T-cell (primary cell): Measurements from ENCODE around the gene ZNF391. TPM values are rescaled to one million over a fixed set of nuclear protein-coding genes. Genes with fewer than 3 reads are reported as not detected.
"Not testable (repeated sequence)": the region's sequence is repeated elsewhere in the genome, so short reads cannot be mapped to it uniquely, and the experiment has no call there.

Source experiments
- ATAC-seq, 4 experiments: fragments of 200-7000 bp in 3 of 4; fragments of 150-1000 bp in 1 of 4; cut with Tn5 transposase; replicated peaks in 1 of 4; 1 replicate in 3 of 4; 2 replicates in 1 of 4; pipeline ENCODE4 v1.10.0; 2021; ENCODE audit warnings: moderate library complexity in 3 of 4, mild to moderate bottlenecking in 2 of 4, moderate number of reproducible peaks in 1 of 4
- CTCF ChIA-PET, 2 donors: fragments of 300-600 bp; sonication (Branson Sonifier 250); formaldehyde crosslinking; loops; one replicate each; lab custom pipeline; 2022; ENCODE audit warnings: antibody characterized with exemption in 2 of 2; lab: Charles Lee
- POLR2A ChIA-PET, 2 donors: fragments of 300-600 bp; sonication (Branson Sonifier 250); formaldehyde crosslinking; loops; one replicate each; lab custom pipeline; 2022; ENCODE audit warnings: antibody characterized with exemption in 2 of 2; lab: Charles Lee
- DNase-seq, 35 experiments: peaks; one replicate each; pipeline versions ENCODE4 v3.0.0 to v3.0.0-alpha.2; 2013 to 2023
- H3K27ac ChIP-seq: one replicate; pipeline ENCODE4 v1.5.1; 2013; ENCODE audit warnings: low read length
- H3K27me3 ChIP-seq, 2 experiments: replicated peaks in 1 of 2; 1 replicate in 1 of 2; 2 replicates in 1 of 2; pipeline versions ENCODE4 v1.6.1 to v1.7.0; 2013; ENCODE audit warnings: low read length in 1 of 2, mixed read lengths in 1 of 2; ENCODE audit not compliant: control insufficient read depth in 2 of 2, insufficient read depth in 2 of 2; ENCODE audit errors: extremely low read depth in 1 of 2
- H3K36me3 ChIP-seq, 2 donors: 1 replicate in 1 of 2; 2 replicates in 1 of 2; pipeline versions ENCODE4 v1.6.1 to v1.7.0; 2013; ENCODE audit warnings: low read length in 1 of 2; ENCODE audit not compliant: control insufficient read depth in 2 of 2, insufficient read depth in 1 of 2; ENCODE audit errors: extremely low read depth in 1 of 2
- H3K4me1 ChIP-seq, 2 experiments: 1 replicate in 1 of 2; 2 replicates in 1 of 2; pipeline versions ENCODE4 v1.6.1 to v1.7.0; 2013; ENCODE audit warnings: low read length in 2 of 2, mixed read lengths in 1 of 2; ENCODE audit not compliant: insufficient read depth in 2 of 2, control insufficient read depth in 1 of 2; ENCODE audit errors: extremely low read depth in 1 of 2
- H3K4me3 ChIP-seq, 2 donors: 1 replicate in 1 of 2; 2 replicates in 1 of 2; pipeline versions ENCODE4 v1.5.1 to v1.7.0; 2013; ENCODE audit warnings: mild to moderate bottlenecking in 2 of 2, low read length in 1 of 2, moderate library complexity in 1 of 2; ENCODE audit not compliant: control insufficient read depth in 1 of 2; ENCODE audit errors: extremely low read depth in 1 of 2
- H3K9me3 ChIP-seq: 2 replicates; pipeline ENCODE4 v1.7.0; 2013
- H3K27ac Mint-ChIP-seq, 2 donors: one replicate each; pipeline ENCODE4 v1.8.0; 2020 to 2021; ENCODE audit warnings: mild to moderate bottlenecking in 2 of 2, mixed read lengths in 2 of 2
- H3K27me3 Mint-ChIP-seq, 2 donors: one replicate each; pipeline ENCODE4 v1.8.0; 2021 to 2022; ENCODE audit warnings: mixed read lengths in 2 of 2
- H3K36me3 Mint-ChIP-seq: one replicate; pipeline ENCODE4 v1.8.0; 2021; ENCODE audit warnings: mixed read lengths
- H3K4me1 Mint-ChIP-seq, 3 donors: one replicate each; pipeline ENCODE4 v1.8.0; 2020 to 2022; ENCODE audit warnings: mixed read lengths in 3 of 3, mild to moderate bottlenecking in 1 of 3
- H3K4me3 Mint-ChIP-seq, 3 donors: one replicate each; pipeline ENCODE4 v1.8.0; 2020 to 2022; ENCODE audit warnings: mild to moderate bottlenecking in 3 of 3, mixed read lengths in 3 of 3, moderate library complexity in 3 of 3
- H3K9me3 Mint-ChIP-seq, 3 donors: one replicate each; pipeline ENCODE4 v1.8.0; 2020 to 2022; ENCODE audit warnings: mixed read lengths in 3 of 3
- WGBS: methylation state at CpG from one replicate; pipeline ENCODE4 v1.1.5; 2013; ENCODE audit warnings: missing lambda C conversion rate; ENCODE audit not compliant: insufficient coverage; 5-methylcytosine and 5-hydroxymethylcytosine counted together
- total RNA-seq, 35 experiments: library from RNA in 6 of 35; stranded (reverse) in 6 of 35; fragments of 120-200 nt in 1 of 35; gene quantifications; one replicate each; pipeline versions ENCODE4 v1.2.1 to v1.2.4 and lab custom pipeline; 2013 to 2026

Gene ZNF391
- total RNA-seq, 5 donors from 2014 or later (not counting 1 experiment from before 2014, with no cell fraction given): 2.0 to 4.5 (median 4.2) TPM

- ChIA-PET POLR2A (no interaction called here), CTCF (no interaction called here)
Measured at GRCh38 chr6:27414996-27415395, 26.4 kb downstream of the ZNF391 start.

GRCh38 chr6:27415898-27416297 lies 27.3 kb downstream of the ZNF391 start:
- H3K36me3 Mint-ChIP-seq: no peaks in the 10 kb centered on the region
- Histone ChIP-seq H3K4me1 (no peaks in the 10 kb centered on the region), H3K4me3 (no peak overlapping the region), H3K27me3 (no peaks in the 10 kb centered on the region), H3K9me3 (no peaks in the 10 kb centered on the region), H3K36me3 (no peaks in the 10 kb centered on the region), H3K27ac (no peak overlapping the region)
- no peak overlapping the region for H3K4me3 Mint-ChIP-seq
- no CpG with 5 or more reads among the region's 2 CpGs for WGBS
- H3K9me3 Mint-ChIP-seq: no peaks in the 10 kb centered on the region
- no peak for DNase-seq
- peaks cover 10 to 23% of the 10 kb centered on the region in 2 donors for H3K27me3 Mint-ChIP-seq
- CTCF ChIA-PET: no interaction called here
- no peak overlapping the region for H3K27ac Mint-ChIP-seq
- POLR2A ChIA-PET: no interaction called here
- H3K4me1 Mint-ChIP-seq: no peaks in the 10 kb centered on the region
- ATAC-seq: no peak

More at GRCh38 chr6:27414996-27415395, 26.4 kb downstream of the ZNF391 start:
- WGBS: no CpG with 5 or more reads among the region's 1 CpG
- Histone ChIP-seq H3K4me1 (no peaks in the 10 kb centered on the region), H3K27ac (no peak overlapping the region), H3K4me3 (no peak overlapping the region), H3K36me3 (no peaks in the 10 kb centered on the region), H3K27me3 (peaks cover 0 to 2% of the 10 kb centered on the region in 2 experiments), H3K9me3 (no peaks in the 10 kb centered on the region)
- H3K27me3 Mint-ChIP-seq: peaks cover 5 to 15% of the 10 kb centered on the region in 2 donors
- no peak overlapping the region for H3K27ac Mint-ChIP-seq
- no peaks in the 10 kb centered on the region for H3K9me3 Mint-ChIP-seq
- no peak for DNase-seq
- no peak overlapping the region for H3K4me3 Mint-ChIP-seq
- no peaks in the 10 kb centered on the region for H3K36me3 Mint-ChIP-seq
- no peaks in the 10 kb centered on the region for H3K4me1 Mint-ChIP-seq
- ATAC-seq: no peak

- POLR2A ChIA-PET: no interaction called here
- H3K27ac ChIP-seq: no peak overlapping the region
- ATAC-seq: no peak
- H3K4me1 ChIP-seq: no peaks in the 10 kb centered on the region
- H3K9me3 Mint-ChIP-seq: no peaks in the 10 kb centered on the region
- DNase-seq: no peak
- H3K27me3 Mint-ChIP-seq: peaks cover 24 to 25% of the 10 kb centered on the region in 2 donors
- CTCF ChIA-PET: no interaction called here
- H3K27me3 ChIP-seq: peaks cover 0 to 10% of the 10 kb centered on the region in 2 experiments
- no peaks in the 10 kb centered on the region for H3K36me3 ChIP-seq
- H3K4me3 Mint-ChIP-seq: no peak overlapping the region
- H3K4me1 Mint-ChIP-seq: no peaks in the 10 kb centered on the region
- H3K4me3 ChIP-seq: no peak overlapping the region
- H3K27ac Mint-ChIP-seq: no peak overlapping the region
- H3K9me3 ChIP-seq: no peaks in the 10 kb centered on the region
- H3K36me3 Mint-ChIP-seq: no peaks in the 10 kb centered on the region
Measured at GRCh38 chr6:27419363-27419762, 30.8 kb downstream of the ZNF391 start.

GRCh38 chr6:27422651-27423332 lies 34.2 kb downstream of the ZNF391 start:
- Mint-ChIP-seq H3K4me3 (no peak overlapping the region), H3K4me1 (no peaks in the 10 kb centered on the region), H3K27me3 (peaks cover 20 to 24% of the 10 kb centered on the region in 2 donors), H3K9me3 (no peaks in the 10 kb centered on the region), H3K27ac (no peak overlapping the region), H3K36me3 (no peaks in the 10 kb centered on the region)
- no peaks in the 10 kb centered on the region for H3K4me1 ChIP-seq
- ATAC-seq (no peak), DNase-seq (no peak)
- 76% methylated on average over 22 of the region's 32 CpGs for WGBS
- H3K27me3 ChIP-seq: peaks cover 0 to 10% of the 10 kb centered on the region in 2 experiments
- ChIA-PET CTCF (no interaction called here), POLR2A (interaction anchor here in 1 of 2 donors (0.6 kb wide), 1 partner anchor 132 kb away, joined by 3 read pairs; no protein-coding TSS in a partner anchor)
- H3K4me3 ChIP-seq: no peak overlapping the region
- H3K9me3 ChIP-seq: no peaks in the 10 kb centered on the region
- no peak overlapping the region for H3K27ac ChIP-seq
- H3K36me3 ChIP-seq: no peaks in the 10 kb centered on the region

- H3K4me1 Mint-ChIP-seq, H3K9me3 ChIP-seq, H3K4me3 ChIP-seq, H3K4me3 Mint-ChIP-seq, DNase-seq, H3K27me3 ChIP-seq, CTCF ChIA-PET, H3K36me3 Mint-ChIP-seq, H3K36me3 ChIP-seq, H3K27ac ChIP-seq, H3K27ac Mint-ChIP-seq, ATAC-seq, H3K4me1 ChIP-seq, H3K9me3 Mint-ChIP-seq, POLR2A ChIA-PET: not testable (repeated sequence)
- WGBS: 95% methylated on average over 22 of the region's 36 CpGs
- peaks cover 16 to 20% of the 10 kb centered on the region in 2 donors for H3K27me3 Mint-ChIP-seq
Measured at GRCh38 chr6:27424851-27425250, 36.3 kb downstream of the ZNF391 start.

- H3K4me1 Mint-ChIP-seq: no peaks in the 10 kb centered on the region
- no peak overlapping the region for H3K4me3 Mint-ChIP-seq
- no peak for DNase-seq
- H3K36me3 Mint-ChIP-seq: no peaks in the 10 kb centered on the region
- H3K27me3 Mint-ChIP-seq: peaks cover 4 to 12% of the 10 kb centered on the region in 2 donors
- no peaks in the 10 kb centered on the region for H3K4me1 ChIP-seq
- no peak overlapping the region for H3K27ac Mint-ChIP-seq
- H3K9me3 Mint-ChIP-seq: peaks cover 0 to 3% (median 0%) of the 10 kb centered on the region in 3 donors
- CTCF ChIA-PET: no interaction called here
- 85% methylated on average over 4 of the region's 4 CpGs for WGBS
- POLR2A ChIA-PET: no interaction called here
- no peak for ATAC-seq
- H3K4me3 ChIP-seq: no peak overlapping the region
- H3K27ac ChIP-seq: no peak overlapping the region
- H3K36me3 ChIP-seq: no peaks in the 10 kb centered on the region
- H3K9me3 ChIP-seq: no peaks in the 10 kb centered on the region
- peaks cover 2 to 10% of the 10 kb centered on the region in 2 experiments for H3K27me3 ChIP-seq
Measured at GRCh38 chr6:27426045-27426620, 37.6 kb downstream of the ZNF391 start.
